Stimulated activated naive CD8-positive, alpha-beta T cell treated with anti-CD3 and anti-CD28 coated beads, Interleukin-15, Interleukin-2, amounts not matched to agents 100 ng/mL and 50 ng/mL, for 24 hours (primary cell): ENCODE data around the gene SEMA6C.
"Not testable (repeated sequence)": the region's sequence is repeated elsewhere in the genome, so short reads cannot be mapped to it uniquely, and the experiment has no call there.

Experiments used
- H3K27ac Mint-ChIP-seq: one replicate; pipeline ENCODE4 v1.8.0; 2021; ENCODE audit warnings: mild to moderate bottlenecking, mixed read lengths
- H3K27me3 Mint-ChIP-seq: one replicate; pipeline ENCODE4 v1.8.0; 2021; ENCODE audit warnings: mixed read lengths
- H3K36me3 Mint-ChIP-seq: one replicate; pipeline ENCODE4 v1.8.0; 2021; ENCODE audit warnings: low read depth, mixed read lengths
- H3K4me1 Mint-ChIP-seq: one replicate; pipeline ENCODE4 v1.8.0; 2021; ENCODE audit warnings: low read depth, mixed read lengths
- H3K4me3 Mint-ChIP-seq: one replicate; pipeline ENCODE4 v1.8.0; 2021; ENCODE audit warnings: mild to moderate bottlenecking, mixed read lengths
- H3K9me3 Mint-ChIP-seq: one replicate; pipeline ENCODE4 v1.8.0; 2021; ENCODE audit warnings: mixed read lengths

The SEMA6C gene

DNA sequence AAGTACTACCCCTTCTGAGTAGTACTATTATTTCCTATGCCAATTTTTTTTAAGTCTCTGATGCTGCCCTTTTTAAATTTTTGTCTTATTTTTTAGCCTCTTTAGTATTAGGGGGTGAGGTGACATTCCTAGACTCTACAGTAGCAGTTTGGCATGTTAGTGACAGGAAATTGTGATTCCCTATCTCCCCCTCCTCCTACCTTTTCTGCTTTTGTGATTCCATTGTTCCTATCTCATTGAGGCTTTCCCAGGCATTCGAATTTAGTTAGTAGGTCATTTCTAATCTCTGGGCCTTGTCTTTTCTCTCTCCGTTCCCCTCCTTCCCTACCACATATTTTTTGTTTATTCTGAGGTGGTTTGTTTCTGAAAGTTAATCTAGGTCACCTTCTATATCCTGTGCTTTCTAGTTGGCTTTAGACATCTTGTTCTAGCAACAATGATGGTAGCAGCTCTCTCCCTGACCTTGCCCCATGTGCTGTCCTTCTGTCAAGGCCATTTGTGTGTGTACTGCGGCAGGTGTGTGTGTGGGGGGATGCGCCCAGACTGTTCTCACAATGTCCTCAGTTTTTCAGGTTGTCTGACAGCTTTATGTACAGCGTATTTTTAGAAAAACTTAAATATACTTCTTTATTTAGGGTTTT is 21.5 kb downstream of the SEMA6C start:
- Mint-ChIP-seq H3K36me3 (peaks cover 4% of the 10 kb centered on the region), H3K9me3 (no peaks in the 10 kb centered on the region), H3K27ac (no peak overlapping the region), H3K4me3 (no peak overlapping the region), H3K27me3 (no peaks in the 10 kb centered on the region), H3K4me1 (no peaks in the 10 kb centered on the region)

DNA sequence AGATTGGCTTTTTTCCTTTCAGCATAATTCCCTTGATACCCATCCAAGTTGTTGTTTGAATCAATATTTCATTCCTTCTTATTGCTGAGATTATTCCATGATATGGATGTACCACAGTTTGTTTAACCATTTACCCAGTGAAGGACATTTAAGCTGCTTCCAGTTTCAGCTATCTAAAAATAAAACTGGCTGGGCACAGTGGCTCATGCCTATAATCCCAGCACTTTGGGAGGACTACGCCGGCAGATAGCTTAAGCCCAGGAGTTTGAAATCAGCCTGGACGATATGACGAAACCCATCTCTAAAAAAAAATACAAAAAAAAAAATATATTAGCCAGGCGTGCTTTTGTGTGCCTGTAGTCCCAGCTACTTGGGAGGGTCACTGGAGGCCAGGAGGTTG is 32.6 kb downstream of the SEMA6C start:
- Mint-ChIP-seq H3K27ac (no peak overlapping the region), H3K4me1 (no peaks in the 10 kb centered on the region), H3K36me3 (peaks cover 13% of the 10 kb centered on the region), H3K4me3 (no peak overlapping the region), H3K27me3 (no peaks in the 10 kb centered on the region), H3K9me3 (no peaks in the 10 kb centered on the region)

DNA sequence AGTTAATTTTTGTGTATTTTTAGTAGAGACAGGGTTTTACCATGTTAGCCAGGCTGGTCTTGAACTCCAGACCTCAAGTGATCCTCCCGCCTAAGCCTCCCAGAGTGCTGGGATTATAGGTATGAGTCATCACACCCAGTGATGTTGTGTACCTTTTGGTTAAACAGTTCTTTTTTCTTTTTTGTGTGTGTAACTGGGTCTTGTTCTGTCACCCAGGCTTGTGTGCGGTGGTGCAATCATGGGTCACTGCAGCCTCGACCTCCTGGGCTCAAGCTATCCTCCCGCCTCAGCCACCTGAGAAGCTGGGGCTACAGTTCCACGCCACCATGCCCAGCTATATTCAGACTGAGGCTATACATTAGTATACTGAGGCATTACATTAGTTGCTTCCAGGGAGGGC is 38.1 kb downstream of the SEMA6C start:
- H3K9me3 Mint-ChIP-seq, result no peaks in the 10 kb centered on the region
- H3K4me3 Mint-ChIP-seq, result no peak overlapping the region
- H3K27me3 Mint-ChIP-seq, result no peaks in the 10 kb centered on the region
- no peak overlapping the region for H3K27ac Mint-ChIP-seq
- peaks cover 17% of the 10 kb centered on the region for H3K36me3 Mint-ChIP-seq
- H3K4me1 Mint-ChIP-seq, result no peaks in the 10 kb centered on the region

DNA sequence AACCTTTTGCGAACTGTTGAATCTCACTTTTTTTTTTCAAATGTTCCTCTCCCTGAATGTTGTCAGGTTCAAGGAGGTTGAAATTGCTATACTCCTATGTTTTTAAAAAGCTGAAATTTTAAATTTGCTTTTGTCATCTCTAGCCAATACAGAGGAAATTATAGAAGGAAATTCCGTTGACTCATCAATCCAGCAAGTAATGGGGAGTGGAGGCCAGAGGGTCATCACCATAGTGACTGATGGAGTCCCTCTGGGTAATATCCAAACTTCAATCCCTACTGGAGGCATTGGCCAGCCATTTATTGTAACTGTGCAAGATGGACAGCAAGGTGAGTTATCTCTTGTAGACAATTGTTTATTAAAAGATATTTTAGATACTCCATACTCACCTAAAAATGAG is 39.5 kb downstream of the SEMA6C start:
- H3K27ac Mint-ChIP-seq, result no peak overlapping the region

DNA sequence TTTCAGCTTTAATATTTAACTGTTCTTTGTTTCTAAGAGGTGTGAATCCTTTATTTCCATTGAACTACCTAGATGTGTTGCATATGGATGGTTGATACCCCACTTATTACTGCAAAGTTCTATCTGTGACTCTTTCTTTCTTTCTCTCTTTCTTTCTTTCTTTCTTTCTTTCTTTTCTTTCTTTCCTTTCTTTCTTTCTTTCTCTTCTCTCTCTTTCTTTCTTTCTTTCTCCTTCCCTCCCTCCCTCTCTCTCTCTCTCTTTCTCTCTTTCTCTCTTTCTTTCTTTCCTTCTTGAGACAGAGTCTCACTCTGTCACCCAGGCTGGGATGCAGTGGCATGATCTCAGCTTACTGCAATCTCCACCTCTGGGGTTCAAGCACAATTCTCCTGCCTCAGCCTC is 41.8 kb downstream of the SEMA6C start:
- Mint-ChIP-seq H3K9me3 (no peaks in the 10 kb centered on the region), H3K4me3 (no peak overlapping the region), H3K4me1 (no peaks in the 10 kb centered on the region), H3K27me3 (no peaks in the 10 kb centered on the region), H3K27ac (no peak overlapping the region), H3K36me3 (peaks cover 13% of the 10 kb centered on the region)

More for the DNA sequence above, 39.5 kb downstream of the SEMA6C start:
- H3K4me1 Mint-ChIP-seq, result no peaks in the 10 kb centered on the region
- no peaks in the 10 kb centered on the region for H3K27me3 Mint-ChIP-seq
- no peaks in the 10 kb centered on the region for H3K9me3 Mint-ChIP-seq
- peaks cover 17% of the 10 kb centered on the region for H3K36me3 Mint-ChIP-seq
- no peak overlapping the region for H3K4me3 Mint-ChIP-seq

DNA sequence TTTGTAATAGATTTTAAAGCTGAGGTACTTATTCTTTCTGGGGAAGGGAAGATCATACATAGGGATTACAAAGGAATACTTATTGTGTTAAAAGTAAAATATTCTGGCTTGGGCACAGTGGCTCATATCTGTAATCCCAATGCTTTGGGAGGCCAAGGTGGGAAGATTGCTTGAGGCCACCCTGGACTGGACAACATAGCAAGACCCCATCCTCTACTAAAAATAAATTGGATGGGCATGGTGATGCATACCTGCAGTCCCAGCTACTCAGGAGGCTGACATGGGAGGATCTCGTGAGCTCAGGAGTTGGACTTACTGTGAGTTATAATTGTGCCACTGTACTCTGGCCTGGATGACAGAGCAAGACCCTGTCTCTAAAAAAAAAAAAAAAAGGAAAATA is 48.3 kb downstream of the SEMA6C start:
- Mint-ChIP-seq H3K4me1 (no peaks in the 10 kb centered on the region), H3K27me3 (no peaks in the 10 kb centered on the region), H3K4me3 (no peak overlapping the region), H3K27ac (no peak overlapping the region), H3K9me3 (no peaks in the 10 kb centered on the region), H3K36me3 (no peaks in the 10 kb centered on the region)

DNA sequence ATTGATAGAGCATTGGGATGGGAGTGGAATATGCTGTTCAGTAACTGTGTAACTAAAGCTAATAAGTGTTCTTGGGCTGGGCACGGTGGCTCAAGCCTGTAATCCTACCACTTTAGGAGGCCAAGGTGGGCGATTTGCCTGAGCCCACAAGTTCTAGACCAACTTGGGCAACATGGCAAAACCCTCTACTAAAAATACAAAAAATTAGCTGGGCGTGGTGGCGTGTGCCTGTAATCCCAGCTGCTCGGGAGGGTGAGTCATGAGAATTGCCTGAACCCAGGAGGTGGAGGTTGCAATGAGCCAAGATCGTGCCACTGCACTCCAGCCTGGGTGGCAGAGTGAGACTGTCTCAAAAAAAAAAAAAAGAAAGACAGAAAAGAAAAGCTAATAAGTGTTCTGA is 49.0 kb downstream of the SEMA6C start:
- not testable (repeated sequence) for H3K36me3 Mint-ChIP-seq, H3K9me3 Mint-ChIP-seq, H3K4me1 Mint-ChIP-seq, H3K4me3 Mint-ChIP-seq, H3K27me3 Mint-ChIP-seq, H3K27ac Mint-ChIP-seq

DNA sequence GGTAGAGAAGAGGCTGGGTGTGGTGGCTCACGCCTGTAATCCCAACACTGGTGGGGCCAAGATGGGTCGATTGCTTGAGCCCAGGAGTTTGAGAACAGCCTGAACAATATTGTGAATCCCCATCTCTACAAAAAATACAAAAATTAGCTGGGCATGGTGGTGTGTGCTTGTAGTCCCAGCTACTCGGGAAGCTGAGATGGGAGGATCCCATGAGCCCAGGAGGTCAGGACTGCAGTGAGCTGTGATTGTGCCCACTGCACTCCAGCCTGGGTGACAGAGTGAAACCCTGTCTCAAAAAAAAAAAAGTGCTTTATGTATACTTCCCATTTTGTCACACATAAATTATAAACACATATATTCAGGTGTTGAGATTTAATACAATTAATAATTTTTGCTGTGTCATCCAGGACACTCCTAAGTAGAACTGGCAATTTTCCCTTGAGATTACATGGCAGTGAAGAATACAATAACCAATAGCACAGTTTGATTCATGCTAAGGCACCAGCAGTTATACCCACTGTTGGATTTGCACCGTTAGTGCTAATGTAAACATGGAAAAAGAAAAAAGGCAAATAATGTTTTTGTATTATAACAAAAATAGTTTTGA is 60.4 kb downstream of the SEMA6C start:
- no peak overlapping the region for H3K4me3 Mint-ChIP-seq
- H3K9me3 Mint-ChIP-seq, result no peaks in the 10 kb centered on the region
- H3K27me3 Mint-ChIP-seq, result no peaks in the 10 kb centered on the region
- H3K27ac Mint-ChIP-seq, result no peak overlapping the region
- H3K36me3 Mint-ChIP-seq, result peaks cover 4% of the 10 kb centered on the region
- H3K4me1 Mint-ChIP-seq, result no peaks in the 10 kb centered on the region
